ENCODE measurements around the gene EXOSC6.

GRCh38 chr16:70251629-70252354, at the start of gene EXOSC6:
- TF ChIP-seq CTCF (conservative IDR thresholded peaks at IDR 0.05; ENCODE audit: low read depth in 2 of 2) (peak; percentile 81 to 84), ZNF331 (CRISPR knock-in tag; IDR thresholded peaks at IDR 0.05; ENCODE audit: low read depth) (no peak), ETS1 (IDR thresholded peaks at IDR 0.05) (peak; percentile 67)
